Measurements from ENCODE around the gene SULT1E1. TPM values are rescaled to one million over a fixed set of nuclear protein-coding genes. Genes with fewer than 3 reads are reported as not detected.

The SULT1E1 gene
- total and polyA plus RNA-seq, 2 donors (not counting 1 experiment from before 2014, with no cell fraction given): not detected

DNA sequence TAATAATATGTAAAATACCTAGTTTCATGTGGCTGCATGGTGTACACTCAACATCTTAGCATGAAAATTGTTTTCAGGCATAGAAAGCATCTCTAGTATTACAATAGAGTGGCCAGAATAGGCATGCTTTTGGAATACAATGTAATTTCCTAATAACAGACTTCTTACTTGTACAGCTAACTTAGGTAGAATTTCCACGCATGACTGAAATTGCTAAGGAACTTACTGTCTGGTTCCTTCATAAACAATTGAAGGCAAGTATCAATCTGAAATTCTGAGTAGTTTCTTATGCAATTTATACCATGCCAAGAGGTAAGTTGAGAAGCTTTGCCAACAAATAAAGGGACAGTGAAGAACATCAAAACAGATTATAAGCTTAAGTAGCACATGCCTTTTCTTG is 26.7 kb downstream of the SULT1E1 start:
- H3K9ac ChIP-seq (ENCODE audit: insufficient read depth, low read length): no peak overlapping the region

DNA sequence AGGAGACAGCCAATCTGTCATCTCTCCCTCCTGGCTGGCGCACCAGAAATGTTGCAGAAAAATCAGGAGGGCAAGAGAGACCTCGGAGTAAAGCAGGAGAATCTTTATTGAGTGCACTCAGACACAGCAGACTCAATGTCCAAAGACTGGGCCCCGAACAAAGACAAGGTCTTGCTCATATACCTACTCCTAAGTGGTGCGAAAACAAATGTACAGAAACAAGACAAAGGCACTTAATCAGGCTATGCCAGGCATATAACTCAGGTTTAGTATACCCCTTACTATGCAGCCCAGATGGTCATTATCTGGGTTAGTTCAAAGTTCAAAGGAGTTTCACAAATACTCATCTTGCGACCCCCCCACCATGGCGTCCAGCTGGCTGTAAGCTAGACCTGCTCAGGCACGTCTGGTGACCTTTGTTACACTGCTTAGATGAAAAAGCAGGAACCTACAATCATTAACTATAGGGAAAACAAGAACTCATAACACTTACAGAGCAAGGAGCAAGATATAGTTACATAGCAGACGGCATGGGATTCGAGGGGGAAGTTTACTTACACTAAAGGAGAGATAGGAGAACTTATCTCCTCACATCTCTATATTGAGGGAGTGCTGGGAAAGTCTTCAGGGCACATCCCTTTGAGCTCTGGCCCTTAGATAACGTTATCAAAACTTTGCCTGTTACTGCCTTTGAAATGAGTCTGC is 27.5 kb downstream of the SULT1E1 start:
- H4K20me1 ChIP-seq (ENCODE audit: control insufficient read depth, extremely low read depth, insufficient read depth, low read length): no peaks in the 10 kb centered on the region
- H3K4me2 ChIP-seq (ENCODE audit: extremely low read depth, insufficient read depth, low read length): no peak overlapping the region
- TF ChIP-seq, protein P1, sequence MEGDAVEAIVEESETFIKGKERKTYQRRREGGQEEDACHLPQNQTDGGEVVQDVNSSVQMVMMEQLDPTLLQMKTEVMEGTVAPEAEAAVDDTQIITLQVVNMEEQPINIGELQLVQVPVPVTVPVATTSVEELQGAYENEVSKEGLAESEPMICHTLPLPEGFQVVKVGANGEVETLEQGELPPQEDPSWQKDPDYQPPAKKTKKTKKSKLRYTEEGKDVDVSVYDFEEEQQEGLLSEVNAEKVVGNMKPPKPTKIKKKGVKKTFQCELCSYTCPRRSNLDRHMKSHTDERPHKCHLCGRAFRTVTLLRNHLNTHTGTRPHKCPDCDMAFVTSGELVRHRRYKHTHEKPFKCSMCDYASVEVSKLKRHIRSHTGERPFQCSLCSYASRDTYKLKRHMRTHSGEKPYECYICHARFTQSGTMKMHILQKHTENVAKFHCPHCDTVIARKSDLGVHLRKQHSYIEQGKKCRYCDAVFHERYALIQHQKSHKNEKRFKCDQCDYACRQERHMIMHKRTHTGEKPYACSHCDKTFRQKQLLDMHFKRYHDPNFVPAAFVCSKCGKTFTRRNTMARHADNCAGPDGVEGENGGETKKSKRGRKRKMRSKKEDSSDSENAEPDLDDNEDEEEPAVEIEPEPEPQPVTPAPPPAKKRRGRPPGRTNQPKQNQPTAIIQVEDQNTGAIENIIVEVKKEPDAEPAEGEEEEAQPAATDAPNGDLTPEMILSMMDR (conservative IDR thresholded peaks at IDR 0.05 in 1 of 2, IDR thresholded peaks at IDR 0.05 in 1 of 2; ENCODE audit: low read depth in 1 of 2, low read length in 2 of 2): no peak
- TF ChIP-seq EZH2 (IDR thresholded peaks at IDR 0.05; ENCODE audit: low read length, missing control alignments): no peak
- H3K4me3 ChIP-seq (replicated peaks in 1 of 4; ENCODE audit: control extremely low read depth in 1 of 4, insufficient read depth in 1 of 4, low read depth in 3 of 4, low read length in 4 of 4): no peak overlapping the region
- H3K27ac ChIP-seq (ENCODE audit: insufficient read depth, low read length): no peak overlapping the region
- no peaks in the 10 kb centered on the region for H3K36me3 ChIP-seq (ENCODE audit: control insufficient read depth, insufficient read depth, low read length)
- H3K9me3 ChIP-seq (ENCODE audit: control insufficient read depth, insufficient read depth, low read depth, low read length): no peaks in the 10 kb centered on the region
- no peak overlapping the region for H3K9ac ChIP-seq (ENCODE audit: insufficient read depth, low read length)
- no peaks in the 10 kb centered on the region for H3K4me1 ChIP-seq (ENCODE audit: control insufficient read depth, extremely low read depth, insufficient read depth, low read length)
- DNase-seq (ENCODE audit: low read depth in 2 of 2): no peak
- no peaks in the 10 kb centered on the region for H3K79me2 ChIP-seq (ENCODE audit: control insufficient read depth, insufficient read depth, low read length)
- H3K27me3 ChIP-seq (ENCODE audit: control insufficient read depth, insufficient read depth, low read length): no peaks in the 10 kb centered on the region
- no peak overlapping the region for H2AFZ ChIP-seq (ENCODE audit: low read length)

More for the DNA sequence above, 26.7 kb downstream of the SULT1E1 start:
- H3K4me3 ChIP-seq (replicated peaks in 1 of 4; ENCODE audit: control extremely low read depth in 1 of 4, insufficient read depth in 1 of 4, low read depth in 3 of 4, low read length in 4 of 4): no peak overlapping the region
- no peaks in the 10 kb centered on the region for H4K20me1 ChIP-seq (ENCODE audit: control insufficient read depth, extremely low read depth, insufficient read depth, low read length)
- no peak overlapping the region for H2AFZ ChIP-seq (ENCODE audit: low read length)
- H3K4me2 ChIP-seq (ENCODE audit: extremely low read depth, insufficient read depth, low read length): no peak overlapping the region
- H3K79me2 ChIP-seq (ENCODE audit: control insufficient read depth, insufficient read depth, low read length): no peaks in the 10 kb centered on the region
- TF ChIP-seq, protein P1 (conservative IDR thresholded peaks at IDR 0.05 in 1 of 2, IDR thresholded peaks at IDR 0.05 in 1 of 2; ENCODE audit: low read depth in 1 of 2, low read length in 2 of 2): no peak
- TF ChIP-seq EZH2 (IDR thresholded peaks at IDR 0.05; ENCODE audit: low read length, missing control alignments): no peak
- H3K36me3 ChIP-seq (ENCODE audit: control insufficient read depth, insufficient read depth, low read length): no peaks in the 10 kb centered on the region
- no peak for DNase-seq (ENCODE audit: low read depth in 2 of 2)
- H3K27ac ChIP-seq (ENCODE audit: insufficient read depth, low read length): no peak overlapping the region
- H3K9me3 ChIP-seq (ENCODE audit: control insufficient read depth, insufficient read depth, low read depth, low read length): no peaks in the 10 kb centered on the region
- no peaks in the 10 kb centered on the region for H3K4me1 ChIP-seq (ENCODE audit: control insufficient read depth, extremely low read depth, insufficient read depth, low read length)
- no peaks in the 10 kb centered on the region for H3K27me3 ChIP-seq (ENCODE audit: control insufficient read depth, insufficient read depth, low read length)

DNA sequence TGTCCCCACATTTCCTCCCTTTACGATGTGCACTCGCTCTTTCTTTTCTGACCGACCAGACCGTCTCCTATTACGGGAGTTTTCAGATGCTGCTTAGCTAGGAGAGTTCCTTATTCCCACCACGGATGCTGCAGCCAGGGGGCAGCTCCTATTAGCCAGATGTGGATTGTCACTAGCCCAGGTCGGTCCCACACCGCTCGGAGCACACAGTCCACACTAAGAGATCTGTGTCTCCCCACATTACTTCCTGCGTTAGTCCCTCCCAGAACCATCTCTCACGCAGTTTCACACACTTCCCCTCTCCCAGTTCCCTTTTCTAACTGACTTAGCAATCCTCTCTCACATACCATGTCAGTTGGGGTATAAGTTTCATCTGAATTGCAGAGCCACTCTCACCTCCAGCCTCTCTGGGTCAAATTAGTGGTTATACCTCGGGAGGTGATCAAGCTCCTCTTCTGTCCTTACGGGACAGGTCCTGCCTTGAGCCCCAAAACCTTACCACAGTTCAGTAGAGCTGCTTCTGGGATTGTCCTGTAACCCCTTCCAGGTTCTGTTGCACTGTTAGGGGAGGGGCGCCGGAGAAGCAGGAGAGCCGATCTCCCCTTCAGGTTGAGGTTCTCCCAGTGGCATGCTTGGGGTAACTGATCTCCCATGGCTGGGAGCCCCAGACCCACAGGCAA is 28.2 kb downstream of the SULT1E1 start:
- DNase-seq (ENCODE audit: low read depth in 2 of 2): no peak
- no peaks in the 10 kb centered on the region for H4K20me1 ChIP-seq (ENCODE audit: control insufficient read depth, extremely low read depth, insufficient read depth, low read length)
- H3K9ac ChIP-seq (ENCODE audit: insufficient read depth, low read length): no peak overlapping the region
- H3K79me2 ChIP-seq (ENCODE audit: control insufficient read depth, insufficient read depth, low read length): no peaks in the 10 kb centered on the region
- no peak for TF ChIP-seq EZH2 (IDR thresholded peaks at IDR 0.05; ENCODE audit: low read length, missing control alignments)
- H3K36me3 ChIP-seq (ENCODE audit: control insufficient read depth, insufficient read depth, low read length): no peaks in the 10 kb centered on the region
- no peaks in the 10 kb centered on the region for H3K27me3 ChIP-seq (ENCODE audit: control insufficient read depth, insufficient read depth, low read length)
- no peak overlapping the region for H3K27ac ChIP-seq (ENCODE audit: insufficient read depth, low read length)
- H3K4me3 ChIP-seq (replicated peaks in 1 of 4; ENCODE audit: control extremely low read depth in 1 of 4, insufficient read depth in 1 of 4, low read depth in 3 of 4, low read length in 4 of 4): no peak overlapping the region
- H3K9me3 ChIP-seq (ENCODE audit: control insufficient read depth, insufficient read depth, low read depth, low read length): no peaks in the 10 kb centered on the region
- H2AFZ ChIP-seq (ENCODE audit: low read length): no peak overlapping the region
- H3K4me1 ChIP-seq (ENCODE audit: control insufficient read depth, extremely low read depth, insufficient read depth, low read length): no peaks in the 10 kb centered on the region
- no peak overlapping the region for H3K4me2 ChIP-seq (ENCODE audit: extremely low read depth, insufficient read depth, low read length)
